Brain microvascular endothelial cell (primary cell): ENCODE data around the gene C10orf71.
A peak's percentile ranks its signal among the peaks of the same experiment; 100 is the strongest.

Experiments
- DNase-seq: peaks from one replicate; pipeline ENCODE4 v3.0.0-alpha.2; 2020
- H3K27ac ChIP-seq: fragments of 250-450 bp; sonication (Bioruptor Pico); 2 replicates; pipeline ENCODE4 v1.5.1; 2020; ENCODE audit warnings: mild to moderate bottlenecking, moderate library complexity
- H3K27me3 ChIP-seq: fragments of 250-450 bp; sonication (Bioruptor Pico); replicated peaks from 2 replicates; pipeline ENCODE4 v1.5.1; 2020; ENCODE audit warnings: mild to moderate bottlenecking
- H3K36me3 ChIP-seq: fragments of 250-450 bp; sonication (Bioruptor Pico); replicated peaks from 2 replicates; pipeline ENCODE4 v1.5.1; 2020; ENCODE audit warnings: mild to moderate bottlenecking
- H3K4me3 ChIP-seq: 2 replicates; pipeline ENCODE4 v1.5.1; 2011; ENCODE audit warnings: low read depth, mild to moderate bottlenecking, control low read depth, low read length, moderate library complexity
- in situ Hi-C: cut with HindIII; loops from 2 replicates; pipeline ENCODE4 v1.10.0; 2017; ENCODE audit warnings: low sequenced_read_pairs, low pct_ligation_motif_present
- TF ChIP-seq, protein P1 (sequence below): IDR thresholded peaks from 2 replicates; pipeline ENCODE4 v1.5.1; 2011; ENCODE audit warnings: low read depth, mild to moderate bottlenecking, moderate library complexity, low read length, control low read depth, inconsistent platforms; ENCODE audit errors: missing control alignments

C10orf71 gene

DNA sequence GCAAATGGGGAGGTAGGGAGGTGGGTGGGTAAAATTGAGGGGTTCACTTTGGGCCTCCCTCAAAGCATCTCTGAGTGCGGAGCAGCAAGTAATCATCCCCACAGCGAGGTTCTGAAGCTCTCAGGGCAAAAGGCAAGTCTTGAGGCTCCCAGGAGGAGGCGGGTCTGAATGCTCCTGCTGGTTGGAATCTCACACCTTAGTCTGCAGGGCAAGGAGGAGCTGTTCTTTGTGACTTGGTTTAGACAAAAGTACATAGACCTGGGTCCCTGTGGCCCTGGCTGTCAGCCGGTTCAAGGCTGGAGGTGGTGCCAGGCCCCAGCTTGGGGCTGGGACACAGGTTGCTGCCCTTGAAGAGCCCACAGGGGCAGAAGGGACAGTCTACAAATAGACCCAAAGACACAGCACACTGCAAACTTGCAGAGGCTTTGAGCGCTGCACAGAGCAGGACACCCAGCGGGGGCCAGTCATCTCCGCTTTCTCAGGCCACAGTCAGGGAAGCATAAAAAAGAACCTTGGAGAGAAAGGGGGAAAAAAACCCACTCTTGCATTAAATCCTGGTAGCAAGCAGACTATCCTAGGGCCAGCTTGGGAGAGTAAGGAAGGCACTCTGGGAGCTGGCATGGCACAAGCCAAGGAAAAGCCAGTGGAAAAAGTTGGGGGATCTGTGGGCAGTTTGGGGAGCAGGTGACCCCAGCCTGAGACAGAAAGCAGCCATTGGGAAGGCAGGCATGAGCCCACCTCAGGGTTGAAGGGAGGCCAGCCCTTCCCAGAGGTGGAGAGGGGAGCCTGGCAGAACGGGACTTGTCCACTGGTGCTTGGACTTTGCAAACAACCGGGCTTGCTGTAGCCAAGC is 926 bp upstream of the C10orf71 start:
- H3K27me3 ChIP-seq = peaks cover 17% of the 10 kb centered on the region
- in situ Hi-C loops = no loop called here

DNA sequence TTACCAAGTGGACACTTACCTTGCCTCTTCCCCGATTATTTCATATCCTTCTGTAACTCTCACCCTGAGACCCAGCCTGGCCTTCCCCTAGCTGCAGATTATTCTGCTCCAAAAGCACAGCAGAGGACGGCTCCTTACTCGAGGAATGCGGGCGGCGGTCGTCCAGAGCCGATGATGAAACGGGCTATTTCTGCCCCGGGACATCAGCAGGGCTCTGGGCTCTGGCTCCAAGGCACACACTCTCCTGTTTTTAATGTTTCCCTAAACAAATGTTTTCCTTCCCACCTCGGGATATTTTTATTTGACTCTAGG is 343 bp upstream of the C10orf71 start:
- Histone ChIP-seq H3K27me3 (peaks cover 17% of the 10 kb centered on the region), H3K4me3 (no peak overlapping the region), H3K36me3 (no peaks in the 10 kb centered on the region), H3K27ac (no peak overlapping the region)
- DNase-seq = peak; percentile 22
- TF ChIP-seq, protein P1, sequence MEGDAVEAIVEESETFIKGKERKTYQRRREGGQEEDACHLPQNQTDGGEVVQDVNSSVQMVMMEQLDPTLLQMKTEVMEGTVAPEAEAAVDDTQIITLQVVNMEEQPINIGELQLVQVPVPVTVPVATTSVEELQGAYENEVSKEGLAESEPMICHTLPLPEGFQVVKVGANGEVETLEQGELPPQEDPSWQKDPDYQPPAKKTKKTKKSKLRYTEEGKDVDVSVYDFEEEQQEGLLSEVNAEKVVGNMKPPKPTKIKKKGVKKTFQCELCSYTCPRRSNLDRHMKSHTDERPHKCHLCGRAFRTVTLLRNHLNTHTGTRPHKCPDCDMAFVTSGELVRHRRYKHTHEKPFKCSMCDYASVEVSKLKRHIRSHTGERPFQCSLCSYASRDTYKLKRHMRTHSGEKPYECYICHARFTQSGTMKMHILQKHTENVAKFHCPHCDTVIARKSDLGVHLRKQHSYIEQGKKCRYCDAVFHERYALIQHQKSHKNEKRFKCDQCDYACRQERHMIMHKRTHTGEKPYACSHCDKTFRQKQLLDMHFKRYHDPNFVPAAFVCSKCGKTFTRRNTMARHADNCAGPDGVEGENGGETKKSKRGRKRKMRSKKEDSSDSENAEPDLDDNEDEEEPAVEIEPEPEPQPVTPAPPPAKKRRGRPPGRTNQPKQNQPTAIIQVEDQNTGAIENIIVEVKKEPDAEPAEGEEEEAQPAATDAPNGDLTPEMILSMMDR = no peak
- in situ Hi-C loops = no loop called here

More for the DNA sequence above, 926 bp upstream of the C10orf71 start:
- no peaks in the 10 kb centered on the region for H3K36me3 ChIP-seq
- TF ChIP-seq, protein P1 = no peak
- no peak overlapping the region for H3K4me3 ChIP-seq
- H3K27ac ChIP-seq = no peak overlapping the region
- DNase-seq = no peak

GRCh38 chr10:49299816-49300139 is 808 bp downstream of the C10orf71 start:
- peaks cover 17% of the 10 kb centered on the region for H3K27me3 ChIP-seq
- H3K36me3 ChIP-seq = no peaks in the 10 kb centered on the region
- H3K27ac ChIP-seq = no peak overlapping the region
- in situ Hi-C loops = no loop called here
- H3K4me3 ChIP-seq = no peak overlapping the region
- TF ChIP-seq, protein P1 = no peak
- DNase-seq = no peak

DNA sequence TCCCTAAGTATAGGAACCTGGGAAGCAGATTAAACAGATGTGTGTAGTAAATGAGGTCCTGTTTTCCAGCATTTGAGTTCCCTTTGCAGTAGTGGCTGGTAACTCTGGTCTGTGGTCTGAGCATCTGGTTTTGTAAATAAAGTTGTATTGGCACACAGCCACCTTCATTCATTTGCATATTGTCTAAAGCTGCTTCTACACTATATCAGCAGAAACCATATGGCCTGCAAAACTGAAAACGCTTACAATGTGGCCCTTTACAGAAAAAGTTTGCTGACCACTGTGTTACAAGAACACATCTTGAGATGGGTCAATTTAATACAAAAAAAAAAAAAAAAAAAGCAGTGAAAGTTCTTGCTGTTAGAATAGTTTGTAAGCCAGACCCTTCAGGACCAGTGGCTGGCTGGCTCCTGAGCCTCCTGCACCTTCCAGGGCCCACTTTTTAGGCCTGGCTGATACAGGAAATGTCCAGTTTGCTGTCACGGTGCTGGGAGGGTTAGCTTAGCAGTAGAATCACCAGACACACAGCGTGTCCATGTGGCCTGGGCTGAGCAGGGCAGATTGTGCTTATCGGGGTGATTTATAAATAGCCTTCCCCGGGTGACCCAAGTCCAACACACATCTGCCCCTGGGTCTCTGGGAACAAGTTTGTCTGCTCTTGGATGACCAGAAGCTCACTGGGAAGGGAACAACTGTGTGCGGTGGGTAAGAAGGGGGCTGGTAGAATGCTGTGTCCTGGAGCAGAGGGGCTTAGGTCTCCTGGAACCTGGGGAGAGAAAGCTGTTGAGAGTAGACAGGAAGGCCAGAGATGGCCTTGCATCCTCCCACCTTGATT is 1.4 kb downstream of the C10orf71 start:
- Histone ChIP-seq H3K36me3 (no peaks in the 10 kb centered on the region), H3K4me3 (no peak overlapping the region), H3K27me3 (peaks cover 17% of the 10 kb centered on the region), H3K27ac (no peak overlapping the region)
- no peak for DNase-seq
- TF ChIP-seq, protein P1 = no peak
- in situ Hi-C loops = no loop called here

GRCh38 chr10:49301302-49301701 is 2.3 kb downstream of the C10orf71 start:
- Histone ChIP-seq H3K36me3 (no peaks in the 10 kb centered on the region), H3K27me3 (peaks cover 17% of the 10 kb centered on the region), H3K27ac (no peak overlapping the region), H3K4me3 (no peak overlapping the region)
- in situ Hi-C loops = no loop called here
- no peak for DNase-seq
- TF ChIP-seq, protein P1 = no peak
